Endodermal cell (in vitro differentiated cells): ENCODE measurements around the gene GTF3A. TPM values are rescaled to one million over a fixed set of nuclear protein-coding genes. Genes with fewer than 3 reads are reported as not detected.

Experiments used
- DNase-seq: peaks from one replicate; pipeline ENCODE4 v3.0.0-alpha.2; 2017
- H3K27ac ChIP-seq: 2 replicates; pipeline ENCODE4 v1.5.1; 2013; ENCODE audit warnings: mild to moderate bottlenecking, low read depth, low read length, moderate library complexity
- H3K27me3 ChIP-seq: 2 replicates; pipeline ENCODE4 v1.6.1; 2013; ENCODE audit warnings: mild to moderate bottlenecking, low read length, moderate library complexity; ENCODE audit not compliant: insufficient read depth, control insufficient read depth, poor library complexity, severe bottlenecking
- H3K36me3 ChIP-seq: 2 replicates; pipeline ENCODE4 v1.7.0; 2013; ENCODE audit warnings: mild to moderate bottlenecking, low read length, moderate library complexity; ENCODE audit not compliant: control insufficient read depth, insufficient read depth
- H3K4me1 ChIP-seq: one replicate; pipeline ENCODE4 v1.7.0; 2013; ENCODE audit warnings: low read length; ENCODE audit not compliant: control insufficient read depth, insufficient read depth
- H3K4me3 ChIP-seq: 2 replicates; pipeline ENCODE4 v1.5.1; 2013; ENCODE audit warnings: mild to moderate bottlenecking, low read length, moderate library complexity
- H3K9ac ChIP-seq: 2 replicates; pipeline ENCODE4 v1.6.1; 2013; ENCODE audit warnings: mild to moderate bottlenecking, low read length, moderate library complexity; ENCODE audit not compliant: poor library complexity, severe bottlenecking; ENCODE audit errors: extremely low read depth
- H3K9me3 ChIP-seq: 2 replicates; pipeline ENCODE4 v1.6.1; 2013; ENCODE audit warnings: mild to moderate bottlenecking, low read length, moderate library complexity; ENCODE audit not compliant: control insufficient read depth
- H3K27ac Mint-ChIP-seq: 2 replicates; pipeline ENCODE4 v1.8.0; 2020; ENCODE audit warnings: mixed read lengths
- H3K27me3 Mint-ChIP-seq: 2 replicates; pipeline ENCODE4 v1.8.0; 2021; ENCODE audit warnings: mild to moderate bottlenecking, mixed read lengths; ENCODE audit not compliant: insufficient read depth
- H3K36me3 Mint-ChIP-seq: 2 replicates; pipeline ENCODE4 v1.8.0; 2020; ENCODE audit warnings: low read depth, mixed read lengths
- H3K4me1 Mint-ChIP-seq: 2 replicates; pipeline ENCODE4 v1.8.0; 2020; ENCODE audit warnings: mixed read lengths
- H3K4me3 Mint-ChIP-seq: 2 replicates; pipeline ENCODE4 v1.8.0; 2020; ENCODE audit warnings: mild to moderate bottlenecking, moderate library complexity, mixed read lengths
- H3K9me3 Mint-ChIP-seq: 2 replicates; pipeline ENCODE4 v1.8.0; 2020; ENCODE audit warnings: mild to moderate bottlenecking, mixed read lengths
- CTCF ChIP-seq: fragments of 200-600 bp; sonication (generic); conservative IDR thresholded peaks from 2 replicates; pipeline ENCODE4 v1.5.0; 2021; ENCODE audit warnings: antibody characterized with exemption, mild to moderate bottlenecking
- WGBS, 2 experiments: methylation state at CpG; one replicate each; pipeline versions ENCODE4 v1.1.5 to v1.1.7; 2013; ENCODE audit warnings: missing lambda C conversion rate in 2 of 2, mixed read lengths in 1 of 2; ENCODE audit not compliant: insufficient coverage in 1 of 2, insufficient read length in 1 of 2; 5-methylcytosine and 5-hydroxymethylcytosine counted together
- total RNA-seq, 2 donors: library from RNA; stranded (reverse); fragmentation: NEBNext Ultra II Directional in 1 of 2; extraction: Animal tissue kit (Norgen Biotek cat#: 25700) in 1 of 2; gene quantifications; 2 replicates in 1 of 2; 3 replicates in 1 of 2; pipeline ENCODE4 v1.2.1, GENCODE V29; 2021

GTF3A gene
- total RNA-seq, 2 donors from 2014 or later: 70.4 to 80.0 TPM

- no peaks in the 10 kb centered on the region for H3K4me1 ChIP-seq
- H3K9ac ChIP-seq: no peak overlapping the region
- H3K4me3 ChIP-seq: no peak overlapping the region
- Mint-ChIP-seq H3K36me3 (no peaks in the 10 kb centered on the region), H3K4me1 (peaks cover 7% of the 10 kb centered on the region), H3K4me3 (no peak overlapping the region), H3K27me3 (no peaks in the 10 kb centered on the region), H3K9me3 (no peaks in the 10 kb centered on the region), H3K27ac (no peak overlapping the region)
- no peaks in the 10 kb centered on the region for H3K9me3 ChIP-seq
- no peaks in the 10 kb centered on the region for H3K36me3 ChIP-seq
- H3K27ac ChIP-seq: no peak overlapping the region
- no peak for TF ChIP-seq CTCF
- no peak for DNase-seq
- WGBS, 2 experiments: 86 to 92% methylated on average over 3 to 4 of the region's 4 CpGs
- H3K27me3 ChIP-seq: no peaks in the 10 kb centered on the region
These were observed 31.3 kb upstream of the GTF3A start for GRCh38 chr13:27393101-27393500.

GRCh38 chr13:27395007-27395510 is 29.4 kb upstream of the GTF3A start:
- Mint-ChIP-seq H3K9me3 (no peaks in the 10 kb centered on the region), H3K36me3 (no peaks in the 10 kb centered on the region), H3K27ac (no peak overlapping the region), H3K4me1 (peaks cover 7% of the 10 kb centered on the region), H3K27me3 (no peaks in the 10 kb centered on the region), H3K4me3 (no peak overlapping the region)
- DNase-seq: no peak
- Histone ChIP-seq H3K4me1 (no peaks in the 10 kb centered on the region), H3K27me3 (no peaks in the 10 kb centered on the region), H3K9ac (no peak overlapping the region), H3K27ac (no peak overlapping the region), H3K4me3 (no peak overlapping the region), H3K36me3 (no peaks in the 10 kb centered on the region), H3K9me3 (no peaks in the 10 kb centered on the region)
- TF ChIP-seq CTCF: no peak
- WGBS, 2 experiments: 88 to 95% methylated on average over 10 to 13 of the region's 14 CpGs

- no peak overlapping the region for H3K4me3 ChIP-seq
- 90 to 100% methylated on average over 3 to 7 of the region's 7 CpGs for WGBS, 2 experiments
- TF ChIP-seq CTCF: no peak
- DNase-seq: no peak
- H3K4me3 Mint-ChIP-seq: no peak overlapping the region
- peaks cover 7% of the 10 kb centered on the region for H3K4me1 Mint-ChIP-seq
- H3K9ac ChIP-seq: no peak overlapping the region
- no peaks in the 10 kb centered on the region for H3K36me3 ChIP-seq
- H3K27ac Mint-ChIP-seq: no peak overlapping the region
- no peaks in the 10 kb centered on the region for H3K27me3 Mint-ChIP-seq
- no peaks in the 10 kb centered on the region for H3K4me1 ChIP-seq
- H3K36me3 Mint-ChIP-seq: no peaks in the 10 kb centered on the region
- no peaks in the 10 kb centered on the region for H3K9me3 ChIP-seq
- no peak overlapping the region for H3K27ac ChIP-seq
- H3K9me3 Mint-ChIP-seq: no peaks in the 10 kb centered on the region
- H3K27me3 ChIP-seq: no peaks in the 10 kb centered on the region
These were observed 28.1 kb upstream of the GTF3A start for GRCh38 chr13:27396252-27396846.
